Central memory CD8-positive, alpha-beta T cell (primary cell): ENCODE results near the gene ZDHHC16.
"Not testable (repeated sequence)": the region's sequence is repeated elsewhere in the genome, so short reads cannot be mapped to it uniquely, and the experiment has no call there.

Experiments
- ATAC-seq: fragments of 150-1000 bp; cut with Tn5 transposase; replicated peaks from 2 replicates; pipeline ENCODE4 v1.10.0; 2022; ENCODE audit warnings: mild to moderate bottlenecking, moderate FRiP score, moderate number of reproducible peaks; ENCODE audit not compliant: poor library complexity, severe bottlenecking; ENCODE audit errors: extremely low read depth
- DNase-seq, 2 donors: peaks; one replicate each; pipeline ENCODE4 v3.0.0; 2021; ENCODE audit warnings: low spot score in 2 of 2
- H3K27ac Mint-ChIP-seq: one replicate; pipeline ENCODE4 v1.8.0; 2022; ENCODE audit warnings: low read depth, mild to moderate bottlenecking, moderate library complexity, mixed read lengths
- H3K27me3 Mint-ChIP-seq: one replicate; pipeline ENCODE4 v1.8.0; 2022; ENCODE audit warnings: mixed read lengths
- H3K36me3 Mint-ChIP-seq: one replicate; pipeline ENCODE4 v1.8.0; 2022; ENCODE audit warnings: mild to moderate bottlenecking, moderate library complexity, mixed read lengths; ENCODE audit not compliant: insufficient read depth
- H3K4me1 Mint-ChIP-seq: one replicate; pipeline ENCODE4 v1.8.0; 2022; ENCODE audit warnings: mixed read lengths
- H3K4me3 Mint-ChIP-seq: one replicate; pipeline ENCODE4 v1.8.0; 2022; ENCODE audit warnings: mild to moderate bottlenecking, moderate library complexity, mixed read lengths
- H3K9me3 Mint-ChIP-seq: one replicate; pipeline ENCODE4 v1.8.0; 2022; ENCODE audit warnings: mixed read lengths

The ZDHHC16 gene

DNA sequence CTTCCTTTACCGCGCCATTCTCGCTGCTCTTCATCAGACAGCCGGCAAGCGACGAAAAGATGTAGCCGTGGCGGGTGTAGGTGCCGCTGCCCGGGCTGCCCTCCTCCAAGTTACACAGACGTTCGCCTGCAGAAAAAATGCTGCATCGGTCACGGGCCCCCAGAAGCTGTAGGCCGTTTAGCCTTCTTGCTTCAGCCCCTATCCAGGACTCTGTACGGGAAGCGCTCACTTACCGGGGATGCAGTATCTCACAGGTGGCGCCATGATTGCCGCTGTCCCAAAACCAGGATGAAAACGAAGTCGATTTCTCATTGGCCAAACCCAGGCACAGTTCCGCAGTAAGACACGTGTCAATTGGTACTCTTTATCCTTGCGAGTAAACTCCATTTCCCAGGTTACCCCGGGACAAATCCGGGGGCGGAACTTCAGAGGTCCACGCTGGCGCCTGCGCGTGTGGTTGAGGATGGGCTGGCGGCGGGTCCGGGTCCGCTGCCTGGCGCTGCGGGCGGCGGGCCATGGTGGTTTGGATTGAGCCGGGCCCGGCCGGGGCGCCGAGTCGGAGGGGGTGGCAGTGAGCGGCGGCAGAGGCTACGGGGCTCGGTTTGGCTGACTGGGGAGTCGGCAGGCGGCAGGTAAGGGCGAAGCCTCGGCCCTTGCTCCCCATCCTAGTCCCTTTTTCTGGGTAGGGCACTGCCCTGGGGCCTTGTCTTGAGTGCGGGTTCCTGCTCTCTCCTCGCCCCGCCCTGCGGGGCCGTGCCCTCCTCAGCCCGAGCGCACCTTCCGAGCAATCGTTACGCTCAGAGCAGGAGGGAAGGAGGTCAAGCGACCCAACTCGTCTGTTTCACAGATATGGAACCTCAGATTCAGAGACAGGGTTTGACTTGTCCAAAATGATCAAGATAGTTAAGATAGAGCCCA is at the start of gene ZDHHC16, which contains the start of gene EXOSC1:
TSS of gene ZDHHC16 (plus strand) at position 454 of the 918 bp plus-strand sequence. CDS start 5,501 bp downstream, outside the sequence.
TSS of gene EXOSC1 (minus strand) at position 285 of the 918 bp plus-strand sequence. CDS start at position 264, 21 bp downstream.
- H3K9me3 Mint-ChIP-seq: no peaks in the 10 kb centered on the region
- peak within 1 kb of the TSS; percentile 98 for H3K4me3 Mint-ChIP-seq
- H3K27ac Mint-ChIP-seq: peak within 1 kb of the TSS; percentile 93
- peaks cover 52% of the 10 kb centered on the region for H3K4me1 Mint-ChIP-seq
- peak; percentile 71 to 81 for DNase-seq
- ATAC-seq: peak; percentile 98
- peaks cover 21% of the 10 kb centered on the region for H3K36me3 Mint-ChIP-seq
- no peaks in the 10 kb centered on the region for H3K27me3 Mint-ChIP-seq

GRCh38 chr10:97399843-97400545 is 46.0 kb upstream of the ZDHHC16 start:
- H3K4me1 Mint-ChIP-seq: peaks cover 8% of the 10 kb centered on the region
- ATAC-seq (no peak), DNase-seq (no peak)
- peaks cover 23% of the 10 kb centered on the region for H3K36me3 Mint-ChIP-seq
- no peaks in the 10 kb centered on the region for H3K9me3 Mint-ChIP-seq
- H3K27me3 Mint-ChIP-seq: no peaks in the 10 kb centered on the region
- peak overlapping the region; percentile 94 for H3K4me3 Mint-ChIP-seq
- peak overlapping the region; percentile 89 for H3K27ac Mint-ChIP-seq

DNA sequence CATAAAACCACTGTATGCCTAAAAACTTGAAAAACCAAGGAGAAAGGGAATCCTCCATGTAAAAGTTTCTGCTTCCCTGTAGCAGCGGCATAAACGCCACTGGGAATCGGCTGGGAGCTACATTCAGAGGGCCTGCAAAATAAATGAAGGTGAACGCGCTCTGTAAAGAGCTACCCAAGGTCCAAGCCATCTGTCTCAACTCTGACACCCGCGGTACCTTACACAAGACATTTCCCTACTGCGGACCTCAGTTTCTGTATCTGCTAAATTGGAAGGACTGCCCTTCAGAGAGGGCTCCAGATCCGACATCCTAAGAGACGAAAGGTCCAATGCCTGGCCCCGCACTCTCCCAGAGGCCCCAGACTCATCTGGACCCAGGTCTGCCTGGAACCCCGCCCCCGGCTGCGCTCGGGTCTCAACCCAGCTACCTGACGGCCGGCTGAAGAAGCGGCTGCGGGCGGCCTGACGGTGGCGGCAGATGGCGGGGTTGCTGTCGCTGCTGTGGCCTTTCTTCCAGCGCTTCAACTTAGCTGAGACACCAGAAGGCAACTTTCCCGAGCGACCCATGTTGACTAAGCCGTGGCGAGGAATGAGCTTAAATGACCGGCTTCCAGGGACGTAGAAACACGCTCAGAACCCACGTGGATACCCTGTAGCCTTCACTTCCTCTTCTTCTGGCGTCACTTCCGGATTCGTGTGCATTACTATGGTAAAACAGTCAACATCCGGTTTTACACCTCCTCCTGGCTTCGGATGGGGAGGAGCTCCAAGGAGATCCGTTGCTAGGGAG is 45.1 kb upstream of the ZDHHC16 start, which contains the start of gene RRP12:
TSS of gene RRP12 (minus strand) at position 676 of the 790 bp plus-strand sequence. CDS start at position 567, 109 bp downstream.
- H3K27me3 Mint-ChIP-seq: no peaks in the 10 kb centered on the region
- H3K4me3 Mint-ChIP-seq: peak within 1 kb of the TSS; percentile 94
- peak; percentile 56 to 87 for DNase-seq
- peak within 1 kb of the TSS; percentile 89 for H3K27ac Mint-ChIP-seq
- H3K9me3 Mint-ChIP-seq: no peaks in the 10 kb centered on the region
- H3K36me3 Mint-ChIP-seq: peaks cover 20% of the 10 kb centered on the region
- H3K4me1 Mint-ChIP-seq: peaks cover 8% of the 10 kb centered on the region
- peak; percentile 98 for ATAC-seq

- no peak for DNase-seq
- Mint-ChIP-seq H3K27me3 (no peaks in the 10 kb centered on the region), H3K4me1 (peaks cover 8% of the 10 kb centered on the region), H3K27ac (peak overlapping the region; percentile 89), H3K9me3 (no peaks in the 10 kb centered on the region), H3K4me3 (peak overlapping the region; percentile 94), H3K36me3 (peaks cover 14% of the 10 kb centered on the region)
- ATAC-seq: no peak
Measured at GRCh38 chr10:97401455-97401919, 44.5 kb upstream of the ZDHHC16 start.

DNA sequence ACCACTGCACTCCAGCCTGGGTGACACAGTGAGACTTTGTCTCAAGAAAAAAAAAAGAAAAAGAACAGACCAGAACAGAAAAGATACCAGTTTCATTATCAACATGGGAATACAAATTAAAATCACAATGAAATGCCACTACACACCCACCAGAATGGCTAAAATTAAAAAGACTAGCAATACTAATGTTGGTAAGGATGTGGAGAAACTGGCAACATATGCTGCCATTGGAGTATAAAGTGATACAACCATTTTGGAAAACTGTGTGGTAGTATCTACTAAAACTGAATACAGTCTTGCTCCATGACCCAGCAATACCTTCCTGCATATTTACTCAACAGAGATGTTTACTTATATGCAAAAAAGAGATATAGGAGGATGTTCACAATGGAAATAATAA is 41.9 kb upstream of the ZDHHC16 start:
- no peak overlapping the region for H3K4me3 Mint-ChIP-seq
- DNase-seq: no peak
- no peaks in the 10 kb centered on the region for H3K27me3 Mint-ChIP-seq
- no peaks in the 10 kb centered on the region for H3K9me3 Mint-ChIP-seq
- no peak overlapping the region for H3K27ac Mint-ChIP-seq
- H3K36me3 Mint-ChIP-seq: peaks cover 9% of the 10 kb centered on the region
- no peak for ATAC-seq
- H3K4me1 Mint-ChIP-seq: peaks cover 15% of the 10 kb centered on the region

GRCh38 chr10:97406064-97406463 is 39.9 kb upstream of the ZDHHC16 start:
- H3K27me3 Mint-ChIP-seq: no peaks in the 10 kb centered on the region
- DNase-seq (no peak), ATAC-seq (no peak)
- no peak overlapping the region for H3K27ac Mint-ChIP-seq
- H3K9me3 Mint-ChIP-seq: no peaks in the 10 kb centered on the region
- H3K4me1 Mint-ChIP-seq: peaks cover 7% of the 10 kb centered on the region
- peaks cover 4% of the 10 kb centered on the region for H3K36me3 Mint-ChIP-seq
- H3K4me3 Mint-ChIP-seq: no peak overlapping the region

DNA sequence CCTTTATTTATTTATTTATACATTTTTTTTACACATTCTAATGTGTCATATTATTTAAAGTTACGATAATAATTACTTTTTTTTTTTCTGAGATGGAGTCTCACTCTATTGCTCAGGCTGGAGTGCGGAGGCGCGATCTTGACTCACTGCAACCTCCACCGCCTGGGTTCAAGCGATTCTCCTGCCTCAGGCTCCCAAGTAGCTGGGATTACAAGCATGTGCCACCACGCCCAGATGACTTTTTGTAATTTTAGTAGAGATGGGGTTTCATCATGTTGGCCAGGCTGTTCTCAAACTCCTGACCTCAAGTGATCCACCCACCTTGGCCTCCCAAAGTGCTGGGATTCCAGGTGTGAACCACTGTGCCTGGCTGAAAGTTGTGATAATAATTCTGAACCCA is 39.5 kb upstream of the ZDHHC16 start:
- not testable (repeated sequence) for H3K36me3 Mint-ChIP-seq, ATAC-seq, H3K27me3 Mint-ChIP-seq, H3K4me3 Mint-ChIP-seq, H3K9me3 Mint-ChIP-seq, DNase-seq, H3K27ac Mint-ChIP-seq, H3K4me1 Mint-ChIP-seq

DNA sequence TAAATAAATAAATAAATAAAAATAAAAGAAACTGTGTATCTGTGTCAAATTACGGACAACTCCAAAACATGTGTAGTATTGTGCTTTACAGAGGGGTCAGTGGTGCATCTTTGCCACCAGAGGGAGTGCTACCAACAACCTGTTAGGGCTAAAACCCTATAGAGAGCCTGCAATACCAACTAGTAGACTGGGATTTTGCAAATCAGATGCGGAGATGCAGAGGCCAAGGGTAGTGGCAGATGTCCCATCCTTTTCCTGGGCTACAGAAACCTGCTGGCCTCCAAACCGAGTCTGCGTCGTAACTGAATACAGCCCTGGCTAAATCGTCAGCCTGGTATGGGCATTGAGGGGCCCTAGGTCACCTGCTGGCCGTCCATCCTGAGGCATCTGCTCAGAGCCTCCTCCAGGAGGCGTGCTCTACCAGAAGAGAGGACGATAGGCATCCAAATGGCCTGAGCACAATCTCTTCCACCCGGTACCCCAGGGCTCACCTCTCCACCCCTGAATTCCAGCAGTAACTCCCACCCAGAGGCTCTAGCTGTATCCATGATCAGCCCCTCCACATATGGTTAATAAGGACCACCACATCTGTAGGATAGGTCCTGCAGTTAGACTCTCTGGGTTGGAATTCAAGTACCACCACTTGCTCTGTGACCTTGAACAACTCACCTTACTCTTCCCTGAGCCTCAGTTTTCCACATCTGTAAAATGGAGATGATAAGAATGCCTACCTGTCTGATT is 38.6 kb upstream of the ZDHHC16 start:
- Mint-ChIP-seq H3K36me3 (no peaks in the 10 kb centered on the region), H3K27me3 (no peaks in the 10 kb centered on the region), H3K4me3 (peak overlapping the region; percentile 43), H3K4me1 (peaks cover 7% of the 10 kb centered on the region), H3K27ac (peak overlapping the region; percentile 8), H3K9me3 (no peaks in the 10 kb centered on the region)
- ATAC-seq (peak; percentile 99), DNase-seq (peak; percentile 54 to 56)

DNA sequence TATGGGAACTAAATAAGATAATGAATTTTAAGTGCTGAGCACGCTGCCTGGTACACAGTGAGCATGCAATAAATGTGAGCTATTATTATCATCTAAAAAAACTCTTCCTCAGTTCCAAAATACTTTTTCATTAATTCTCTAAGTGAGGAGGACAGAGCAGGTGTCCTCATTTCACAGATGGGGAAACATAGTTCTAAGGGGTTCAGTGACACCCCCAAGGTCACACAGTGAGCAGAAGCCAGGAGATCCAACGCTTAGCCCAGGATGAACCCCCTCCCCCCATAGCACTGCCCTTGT is 38.1 kb upstream of the ZDHHC16 start:
- Mint-ChIP-seq H3K27ac (no peak overlapping the region), H3K9me3 (no peaks in the 10 kb centered on the region), H3K4me3 (peak overlapping the region; percentile 43), H3K36me3 (no peaks in the 10 kb centered on the region), H3K27me3 (no peaks in the 10 kb centered on the region), H3K4me1 (peaks cover 9% of the 10 kb centered on the region)
- no peak for DNase-seq
- ATAC-seq: no peak

GRCh38 chr10:97408496-97408992 is 37.4 kb upstream of the ZDHHC16 start:
- ATAC-seq (no peak), DNase-seq (no peak)
- Mint-ChIP-seq H3K36me3 (no peaks in the 10 kb centered on the region), H3K27me3 (no peaks in the 10 kb centered on the region), H3K4me1 (peaks cover 14% of the 10 kb centered on the region), H3K4me3 (no peak overlapping the region), H3K27ac (no peak overlapping the region), H3K9me3 (no peaks in the 10 kb centered on the region)

- DNase-seq (no peak), ATAC-seq (no peak)
- no peaks in the 10 kb centered on the region for H3K27me3 Mint-ChIP-seq
- H3K9me3 Mint-ChIP-seq: no peaks in the 10 kb centered on the region
- H3K36me3 Mint-ChIP-seq: peaks cover 7% of the 10 kb centered on the region
- H3K4me3 Mint-ChIP-seq: no peak overlapping the region
- peaks cover 28% of the 10 kb centered on the region for H3K4me1 Mint-ChIP-seq
- H3K27ac Mint-ChIP-seq: no peak overlapping the region
Measured at GRCh38 chr10:97411406-97411805, 34.6 kb upstream of the ZDHHC16 start.
